CD4-positive, alpha-beta T cell treated with Interferon gamma for 1 hour (primary cell): ENCODE data around the gene ANAPC16.
"Not testable (repeated sequence)": the region's sequence is repeated elsewhere in the genome, so short reads cannot be mapped to it uniquely, and the experiment has no call there.

Experiments
- DNase-seq: peaks from one replicate; pipeline ENCODE4 v3.0.0-alpha.2; 2020

ANAPC16 gene

DNA sequence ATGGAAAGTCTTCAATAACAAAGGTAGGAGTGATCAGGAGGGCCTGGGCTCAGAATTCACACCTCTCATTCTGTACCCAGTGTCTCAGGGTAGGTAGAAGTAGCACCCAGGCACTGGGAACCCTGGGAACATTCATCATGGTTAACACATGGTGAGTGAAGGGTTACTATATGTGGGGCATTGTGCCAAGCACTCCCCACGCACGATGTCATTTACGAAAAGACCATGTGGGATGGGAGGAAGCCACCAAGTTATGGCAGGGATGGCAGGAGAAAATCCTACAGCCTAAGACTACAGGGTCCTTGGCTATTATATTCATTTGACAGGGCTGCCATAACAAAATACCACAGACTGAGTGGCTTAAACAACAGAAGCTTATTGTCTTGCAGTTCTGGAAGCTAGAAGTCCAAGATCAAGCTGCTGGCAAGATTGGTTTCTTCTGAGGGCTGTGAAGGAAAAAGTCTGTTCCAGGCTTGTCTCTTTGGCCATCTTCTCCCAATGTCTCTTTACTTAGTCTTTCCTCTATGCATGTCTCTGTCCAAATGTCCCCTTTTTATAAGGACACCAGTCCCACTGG is 30.2 kb downstream of the ANAPC16 start:
- DNase-seq, result no peak

- peak; percentile 76 for DNase-seq
Measured at GRCh38 chr10:72248468-72249151, 32.8 kb downstream of the ANAPC16 start.

GRCh38 chr10:72249176-72249862 is 33.5 kb downstream of the ANAPC16 start:
- not testable (repeated sequence) for DNase-seq

GRCh38 chr10:72250666-72251065 is 34.9 kb downstream of the ANAPC16 start:
- no peak for DNase-seq

GRCh38 chr10:72251635-72252034 is 35.8 kb downstream of the ANAPC16 start:
- DNase-seq, result no peak

DNA sequence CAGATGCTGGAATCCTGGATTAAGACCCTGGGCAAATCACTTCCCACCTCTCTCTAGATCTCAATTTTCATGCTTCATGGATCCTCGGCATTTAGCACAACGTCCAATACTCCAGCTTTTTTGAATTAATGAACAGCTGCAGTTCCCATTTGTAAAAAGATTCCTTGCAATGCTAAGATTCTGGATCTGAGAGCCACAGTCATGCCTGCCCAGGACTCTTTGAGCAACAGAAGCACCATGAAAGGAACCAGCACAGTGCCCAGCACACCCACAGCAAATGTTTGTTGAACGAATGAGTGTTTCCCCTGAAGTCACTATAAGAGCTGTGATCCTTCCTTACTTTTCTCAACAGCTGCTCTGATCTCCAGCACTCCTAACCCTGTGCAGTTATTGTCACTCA is 37.2 kb downstream of the ANAPC16 start:
- DNase-seq, result no peak

- DNase-seq, result no peak
Measured at GRCh38 chr10:72253578-72253977, 37.8 kb downstream of the ANAPC16 start.

DNA sequence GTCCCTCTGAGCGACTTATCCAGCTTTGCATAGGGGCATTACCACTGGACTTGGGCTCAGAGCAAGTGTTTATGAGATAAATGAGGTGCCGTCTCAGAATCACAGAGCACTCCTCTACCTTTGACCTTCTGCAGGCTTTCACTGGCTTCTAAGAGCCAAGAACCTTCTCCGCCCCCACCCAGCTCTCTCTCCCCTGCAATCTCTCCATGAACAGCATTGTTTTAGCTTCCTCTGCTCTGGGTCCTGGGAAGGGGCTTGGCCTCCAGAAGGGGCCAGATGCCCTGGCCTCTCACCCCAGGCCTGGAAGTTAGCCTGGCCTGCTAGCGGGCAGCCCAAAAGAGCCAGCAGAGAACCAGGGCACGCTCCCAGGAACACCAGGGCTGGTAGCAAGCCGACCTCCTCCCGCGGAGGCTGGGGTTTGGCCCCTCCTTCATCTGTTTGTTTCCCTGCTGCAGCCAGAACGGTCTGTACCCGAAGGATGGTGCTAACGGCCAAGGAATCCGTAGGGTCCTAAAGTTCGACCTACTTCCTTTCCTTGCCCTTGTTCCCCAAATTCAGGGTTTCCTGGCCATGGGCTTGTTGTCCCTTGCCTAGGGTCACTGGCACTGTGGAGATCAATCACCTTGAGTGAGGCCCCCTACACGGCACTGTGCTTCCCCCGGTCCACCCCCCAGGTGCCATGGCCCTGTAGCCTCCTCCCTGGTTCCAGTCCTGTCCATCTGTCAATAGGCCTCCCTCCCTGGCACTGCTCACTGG is 39.2 kb downstream of the ANAPC16 start:
- peak; percentile 46 for DNase-seq

GRCh38 chr10:72255977-72256729 is 40.3 kb downstream of the ANAPC16 start:
- DNase-seq, result no peak

DNA sequence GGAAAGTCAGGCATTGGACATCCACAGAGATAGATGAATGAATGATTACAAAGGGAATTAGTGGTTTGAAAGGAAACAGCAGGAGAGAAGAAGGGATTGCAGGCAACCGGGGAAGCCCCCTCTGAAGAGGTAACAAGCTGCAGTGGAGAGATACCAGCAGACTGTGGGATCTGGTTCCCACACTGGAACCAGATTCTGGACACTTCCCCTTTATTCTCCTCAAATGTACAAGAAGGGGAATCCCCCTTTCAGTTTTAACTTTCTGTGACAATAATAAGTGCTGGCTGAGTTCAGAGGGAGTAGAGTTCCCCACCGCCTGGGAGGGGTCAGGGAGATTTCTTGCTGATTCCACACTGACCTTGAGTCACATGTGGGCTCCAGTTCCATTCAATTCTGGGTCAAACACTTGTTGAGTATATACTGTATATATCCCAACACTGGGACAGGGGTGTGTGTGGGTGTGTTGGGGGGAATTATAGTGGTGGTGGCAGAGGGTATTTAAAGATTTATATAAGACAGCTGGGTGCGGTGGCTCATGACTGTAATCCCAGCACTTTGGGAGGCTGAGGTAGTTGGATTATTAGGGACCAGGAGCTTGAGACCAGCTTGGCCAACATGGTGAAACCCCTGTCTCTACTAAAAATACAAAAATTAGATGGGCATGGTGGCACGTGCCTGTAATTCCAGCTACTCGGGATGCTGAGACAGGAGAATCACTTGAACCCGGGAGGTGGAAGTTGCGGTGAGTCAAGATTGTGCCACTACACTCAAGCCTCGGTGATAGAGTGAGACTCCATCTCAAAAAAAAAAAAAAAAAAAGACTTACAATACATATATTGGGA is 41.5 kb downstream of the ANAPC16 start:
- peak; percentile 36 for DNase-seq

- DNase-seq, result no peak
Measured at GRCh38 chr10:72258617-72259016, 42.8 kb downstream of the ANAPC16 start.

DNA sequence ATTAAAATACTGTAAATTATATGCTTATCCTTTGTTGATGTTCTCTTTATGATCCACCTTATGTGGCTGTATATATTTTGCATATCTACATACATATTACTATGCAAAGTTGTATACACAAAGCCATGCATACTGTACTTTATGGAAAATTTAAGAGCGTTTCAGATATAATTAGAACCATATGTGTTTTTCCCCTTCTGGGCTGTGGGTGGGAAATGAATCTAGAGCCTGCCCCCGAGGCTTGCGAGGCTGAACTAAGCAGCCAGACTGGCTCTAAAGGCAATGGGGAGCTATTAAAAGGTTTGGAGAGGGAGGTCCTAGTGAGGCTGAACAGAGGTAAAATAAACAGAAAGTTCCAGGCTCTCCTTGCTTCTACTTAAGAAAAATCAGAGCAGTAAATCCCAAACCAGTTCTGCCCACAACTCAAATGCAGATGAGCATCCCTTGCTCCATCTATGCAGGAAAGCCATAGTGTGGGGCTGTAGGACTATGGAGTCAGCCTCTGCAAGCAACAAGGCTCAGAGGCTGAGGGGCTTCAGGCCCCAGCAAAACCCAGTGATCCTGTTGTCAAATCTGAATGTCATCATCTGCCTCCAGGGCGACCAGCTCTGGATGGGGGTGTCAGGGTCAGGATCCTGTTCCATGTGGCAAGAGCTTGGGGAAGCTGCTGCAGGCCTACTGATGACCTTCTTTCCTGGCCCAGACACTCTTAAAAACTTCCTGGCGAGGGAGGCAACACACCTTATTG is 43.9 kb downstream of the ANAPC16 start:
- no peak for DNase-seq

DNA sequence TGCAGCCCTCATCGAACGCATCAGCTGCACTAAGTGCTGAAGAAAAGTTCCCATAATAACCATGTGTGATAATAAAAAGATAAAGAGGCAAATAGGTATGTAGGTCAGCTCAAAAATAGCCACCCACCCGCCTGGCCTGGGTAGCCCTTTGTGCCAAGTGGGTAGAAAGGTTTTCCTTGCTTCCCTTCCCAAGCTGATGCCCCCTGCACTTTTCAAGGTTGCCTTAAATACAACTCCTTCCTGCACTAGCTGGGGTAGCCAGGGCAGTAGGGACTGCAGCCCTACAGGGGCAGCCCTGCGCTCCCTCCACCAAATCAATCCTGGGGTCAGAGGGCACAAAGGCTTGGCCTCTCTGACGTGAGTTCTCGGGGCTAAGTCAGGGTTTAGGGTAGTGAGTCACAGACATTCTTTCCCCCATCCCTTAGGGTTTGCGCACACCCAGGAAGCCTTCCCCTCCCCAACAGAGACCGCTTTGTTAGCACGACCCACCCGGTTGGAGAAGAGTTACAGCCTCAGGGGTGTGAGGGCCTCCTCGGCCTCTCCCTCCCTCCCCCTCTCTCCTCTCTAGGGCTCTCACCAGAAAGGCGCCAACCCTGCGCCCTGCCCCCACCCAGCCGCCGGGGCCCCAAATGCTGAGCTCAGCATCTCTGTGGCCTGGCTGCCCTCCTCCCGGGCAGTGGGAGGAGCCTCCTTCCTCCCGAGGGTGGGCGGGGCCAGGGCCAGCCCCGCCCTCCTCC is 44.6 kb downstream of the ANAPC16 start:
- peak; percentile 86 for DNase-seq

- DNase-seq, result peak; percentile 35
Measured at GRCh38 chr10:72260976-72261783, 45.4 kb downstream of the ANAPC16 start.

GRCh38 chr10:72261784-72262404 is 46.1 kb downstream of the ANAPC16 start:
- DNase-seq, result no peak

DNA sequence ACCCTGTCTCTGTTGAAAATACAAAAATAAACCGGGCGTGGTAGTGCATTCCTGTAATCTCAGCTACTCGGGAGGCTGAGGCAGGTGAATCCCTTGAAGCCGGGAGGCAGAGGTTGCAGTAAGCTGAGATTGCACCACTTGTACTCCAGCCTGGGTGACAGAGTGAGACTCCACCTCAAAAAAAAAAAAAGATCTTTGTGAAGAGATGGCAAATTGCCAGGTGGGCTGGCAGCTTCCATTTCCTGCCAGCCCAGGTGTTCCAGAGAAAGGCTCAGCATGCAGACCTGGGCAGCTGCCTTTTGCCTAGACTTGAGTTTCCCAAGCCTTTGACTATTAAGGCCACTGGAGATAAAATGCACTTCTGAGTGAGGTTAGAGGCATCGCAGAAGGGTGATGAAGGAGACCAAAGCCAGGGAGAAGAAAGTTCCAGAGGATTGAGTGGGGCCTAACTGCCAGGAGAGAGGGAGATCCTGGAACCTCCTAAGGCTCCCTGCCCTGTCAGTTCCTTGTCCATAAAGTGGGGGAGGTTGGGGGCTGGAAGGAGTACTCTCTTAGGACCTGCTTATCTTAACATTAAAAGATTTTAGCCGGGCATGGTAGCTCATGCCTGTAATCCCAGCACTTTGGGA is 47.9 kb downstream of the ANAPC16 start:
- DNase-seq, result peak; percentile 44

DNA sequence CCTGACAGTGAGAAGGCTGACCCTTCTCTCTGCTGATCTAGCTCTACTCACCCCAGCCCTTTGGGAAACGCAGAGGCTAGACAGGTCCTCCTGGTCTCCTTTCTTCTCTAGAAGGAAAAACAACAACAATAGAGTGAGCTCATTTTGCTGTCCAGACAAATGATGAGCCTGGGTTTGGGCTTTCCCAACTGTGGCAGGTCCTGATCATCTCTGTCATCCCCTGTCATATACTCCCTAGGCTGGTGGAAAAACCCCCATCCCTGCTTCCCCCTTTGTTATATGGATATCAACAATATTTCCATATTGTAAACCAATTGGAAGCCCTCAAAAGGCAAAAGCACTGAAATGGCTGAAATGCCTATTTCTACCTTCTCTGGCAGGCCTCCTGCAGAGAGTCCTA is 48.7 kb downstream of the ANAPC16 start:
- no peak for DNase-seq

- DNase-seq, result no peak
Measured at GRCh38 chr10:72265508-72265907, 49.7 kb downstream of the ANAPC16 start.
